H1 (cell line): Measurements from ENCODE around the gene RLBP1. TPM values are rescaled to one million over a fixed set of nuclear protein-coding genes. Genes with fewer than 3 reads are reported as not detected.

Experiments used
- CTCF ChIA-PET: fragments of 300-600 bp; sonication (Branson Sonifier 250); formaldehyde crosslinking; loops from one replicate; lab custom pipeline; 2021; ENCODE audit not compliant: partially characterized antibody; lab: Charles Lee
- POLR2A ChIA-PET: fragments of 300-600 bp; sonication (Branson Sonifier 250); formaldehyde crosslinking; loops from one replicate; lab custom pipeline; 2021; ENCODE audit warnings: inconsistent platforms; ENCODE audit not compliant: partially characterized antibody; lab: Charles Lee
- DNase-seq, 2 experiments: peaks; one replicate each; pipeline versions ENCODE4 v3.0.0 to v3.0.0-alpha.2; 2010 to 2022; ENCODE audit warnings: low spot score in 2 of 2, low read depth in 1 of 2, mixed read lengths in 1 of 2
- FAIRE-seq: peaks from 2 replicates; lab custom pipeline; 2011; peaks lifted over from hg19 to GRCh38; lab: Jason Lieb, UNC
- H2AFZ ChIP-seq: 2 replicates; pipeline ENCODE4 v1.8.1; 2012; ENCODE audit warnings: low read length, inconsistent platforms
- H2AK5ac ChIP-seq: 2 replicates; pipeline ENCODE4 v1.6.1; 2013; ENCODE audit warnings: low read depth, low read length
- H2BK120ac ChIP-seq: replicated peaks from 2 replicates; pipeline ENCODE3; 2013; ENCODE audit warnings: low read depth, low read length, inconsistent platforms
- H2BK12ac ChIP-seq: 2 replicates; pipeline ENCODE4 v1.6.1; 2013; ENCODE audit warnings: low read depth, low read length
- H2BK15ac ChIP-seq: 2 replicates; pipeline ENCODE4 v1.6.1; 2013; ENCODE audit warnings: low read length
- H2BK20ac ChIP-seq: 2 replicates; pipeline ENCODE4 v1.6.1; 2013; ENCODE audit warnings: low read length
- H2BK5ac ChIP-seq: 2 replicates; pipeline ENCODE4 v1.6.1; 2013; ENCODE audit warnings: low read depth, low read length
- H3K14ac ChIP-seq: 2 replicates; pipeline ENCODE4 v1.6.1; 2013; ENCODE audit warnings: inconsistent platforms; ENCODE audit not compliant: insufficient read length
- H3K18ac ChIP-seq: 2 replicates; pipeline ENCODE4 v1.6.1; 2013; ENCODE audit warnings: low read length; ENCODE audit errors: extremely low read depth
- H3K23ac ChIP-seq: 2 replicates; pipeline ENCODE4 v1.6.1; 2013; ENCODE audit warnings: inconsistent platforms; ENCODE audit not compliant: insufficient read length
- H3K23me2 ChIP-seq: 2 replicates; pipeline ENCODE4 v1.6.1; 2013; ENCODE audit warnings: low read depth, low read length
- H3K27ac ChIP-seq: 2 replicates; pipeline ENCODE4 v1.6.1; 2011; ENCODE audit warnings: low read depth, low read length, inconsistent platforms
- H3K27me3 ChIP-seq, 4 experiments: replicated peaks in 1 of 4; 1 replicate in 1 of 4; 2 replicates in 3 of 4; pipeline versions ENCODE4 v1.6.1 to v1.8.1; 2011 to 2013; ENCODE audit warnings: low read length in 3 of 4, mild to moderate bottlenecking in 3 of 4, inconsistent platforms in 2 of 4, mixed read lengths in 2 of 4, moderate library complexity in 1 of 4; ENCODE audit not compliant: control insufficient read depth in 3 of 4, insufficient read depth in 3 of 4; ENCODE audit errors: extremely low read depth in 1 of 4
- H3K36me3 ChIP-seq, 4 experiments: 2 replicates each; pipeline versions ENCODE4 v1.6.1 to v1.8.1; 2011 to 2013; ENCODE audit warnings: mild to moderate bottlenecking in 4 of 4, low read length in 3 of 4, moderate library complexity in 2 of 4, control low read depth in 1 of 4, inconsistent platforms in 1 of 4; ENCODE audit not compliant: insufficient read depth in 4 of 4, control insufficient read depth in 2 of 4
- H3K4ac ChIP-seq: replicated peaks from 2 replicates; pipeline ENCODE3; 2013; ENCODE audit warnings: low read length, low read depth, mixed read lengths, inconsistent platforms; ENCODE audit not compliant: insufficient read length
- H3K4me1 ChIP-seq, 4 experiments: replicated peaks in 1 of 4; 1 replicate in 1 of 4; 2 replicates in 3 of 4; pipeline versions ENCODE4 v1.6.1 to v1.8.1; 2011 to 2013; ENCODE audit warnings: low read length in 3 of 4, inconsistent platforms in 2 of 4, mixed read lengths in 1 of 4; ENCODE audit not compliant: insufficient read depth in 4 of 4, control insufficient read depth in 3 of 4
- H3K4me2 ChIP-seq, 2 experiments: 2 replicates each; pipeline versions ENCODE4 v1.6.1 to v1.8.1; 2011 to 2013; ENCODE audit warnings: low read depth in 2 of 2, low read length in 2 of 2, control low read depth in 1 of 2, inconsistent platforms in 1 of 2, mild to moderate bottlenecking in 1 of 2; ENCODE audit not compliant: insufficient read depth in 1 of 2
- H3K4me3 ChIP-seq, 4 experiments: fragments of 200-600, 300-600 bp in 1 of 4; sonication (generic), shearing (Covaris generic), sonication (Bioruptor Twin) in 1 of 4; 2 replicates each; pipeline versions ENCODE4 v1.5.1 to v1.8.1; 2011 to 2016; ENCODE audit warnings: low read length in 4 of 4, low read depth in 3 of 4, control low read depth in 2 of 4, inconsistent platforms in 2 of 4, mild to moderate bottlenecking in 2 of 4, mixed read lengths in 1 of 4, moderate library complexity in 1 of 4; ENCODE audit not compliant: insufficient read depth in 2 of 4; ENCODE audit errors: extremely low read depth in 1 of 4
- H3K56ac ChIP-seq: replicated peaks from 2 replicates; pipeline ENCODE3; 2013; ENCODE audit warnings: low read depth, mild to moderate bottlenecking, mixed read lengths, low read length, inconsistent platforms; ENCODE audit not compliant: insufficient read length
- H3K79me1 ChIP-seq: 2 replicates; pipeline ENCODE4 v1.6.1; 2013; ENCODE audit warnings: low read depth, low read length, control low read depth
- H3K79me2 ChIP-seq, 2 experiments: 2 replicates each; pipeline versions ENCODE4 v1.6.1 to v1.8.1; 2012 to 2013; ENCODE audit warnings: low read length in 2 of 2, mild to moderate bottlenecking in 2 of 2, inconsistent platforms in 1 of 2; ENCODE audit not compliant: insufficient read depth in 2 of 2, control insufficient read depth in 1 of 2
- H3K9ac ChIP-seq, 4 experiments: replicated peaks in 1 of 4; 1 replicate in 1 of 4; 2 replicates in 3 of 4; pipeline versions ENCODE4 v1.6.1 to v1.8.1; 2011 to 2013; ENCODE audit warnings: low read depth in 3 of 4, low read length in 3 of 4, control low read depth in 2 of 4, mild to moderate bottlenecking in 2 of 4, moderate library complexity in 2 of 4, inconsistent platforms in 1 of 4; ENCODE audit errors: extremely low read depth in 1 of 4
- H3K9me3 ChIP-seq, 2 experiments: 2 replicates each; pipeline versions ENCODE4 v1.6.1 to v1.8.1; 2012 to 2013; ENCODE audit warnings: mild to moderate bottlenecking in 2 of 2, moderate library complexity in 2 of 2, control low read depth in 1 of 2, inconsistent platforms in 1 of 2, low read depth in 1 of 2, low read length in 1 of 2, mixed read lengths in 1 of 2; ENCODE audit not compliant: insufficient read depth in 2 of 2
- H4K20me1 ChIP-seq, 2 experiments: replicated peaks in 1 of 2; 2 replicates each; pipeline versions ENCODE3 to v1.8.1; 2011 to 2013; ENCODE audit warnings: inconsistent platforms in 2 of 2, low read length in 2 of 2, mild to moderate bottlenecking in 1 of 2; ENCODE audit not compliant: insufficient read depth in 2 of 2, control insufficient read depth in 1 of 2
- H4K5ac ChIP-seq: 2 replicates; pipeline ENCODE4 v1.6.1; 2013; ENCODE audit warnings: low read length, low read depth, mixed read lengths, inconsistent platforms; ENCODE audit not compliant: insufficient read length
- H4K8ac ChIP-seq: 2 replicates; pipeline ENCODE4 v1.8.0; 2013; ENCODE audit warnings: mild to moderate bottlenecking, moderate library complexity, low read length, inconsistent platforms; ENCODE audit not compliant: insufficient read depth; ENCODE audit errors: extremely low read depth
- H4K91ac ChIP-seq: replicated peaks from 2 replicates; pipeline ENCODE3; 2013; ENCODE audit warnings: low read length, mixed read lengths, inconsistent platforms; ENCODE audit not compliant: insufficient read length
- SRF ChIP-seq: IDR thresholded peaks from 2 replicates; pipeline ENCODE4 v1.6.1; 2011; ENCODE audit warnings: mild to moderate bottlenecking, low read depth, low read length, moderate library complexity
- WGBS, 2 experiments: shearing (Covaris generic) in 1 of 2; methylation state at CpG; one replicate each; pipeline versions ENCODE4 v1.1.6 to v1.1.7; 2013 to 2015; ENCODE audit warnings: low lambda C conversion rate in 2 of 2, mixed read lengths in 2 of 2, inconsistent platforms in 1 of 2, low coverage in 1 of 2, missing lambda C conversion rate in 1 of 2; ENCODE audit not compliant: insufficient replicate concordance in 2 of 2, insufficient coverage in 1 of 2, insufficient read length in 1 of 2; ENCODE audit errors: extremely low coverage in 1 of 2, missing lambda C conversion rate in 1 of 2; 5-methylcytosine and 5-hydroxymethylcytosine counted together
- polyA plus RNA-seq, 7 experiments: library from polyadenylated mRNA; depleted of rRNA in 3 of 7; stranded (reverse) in 5 of 7; unstranded in 2 of 7; fragments of >200 nt in 5 of 7; fragments of 200-250 nt in 2 of 7; gene quantifications; 1 replicate in 5 of 7; 2 replicates in 1 of 7; 4 replicates in 1 of 7; pipeline versions ENCODE4 v1.2.1 to v1.2.3, GENCODE V29; 2011 to 2013; ENCODE audit warnings: missing spikeins in 2 of 7, mixed read lengths in 2 of 7
- total RNA-seq: library from RNA; stranded (reverse); fragmentation: NEBNext Ultra II Directional; extraction: Animal tissue kit (Norgen Biotek cat#: 25700); gene quantifications from 2 replicates; pipeline ENCODE4 v1.2.1, GENCODE V29; 2021
- TF ChIP-seq, protein P1 (sequence below), 3 experiments: IDR thresholded peaks; 1 replicate in 2 of 3; 2 replicates in 1 of 3; pipeline versions ENCODE4 v1.5.1 to v1.6.1; 2011; ENCODE audit warnings: low read length in 3 of 3, mild to moderate bottlenecking in 3 of 3, inconsistent platforms in 2 of 3, low read depth in 1 of 3, moderate library complexity in 1 of 3; ENCODE audit not compliant: insufficient read depth in 1 of 3; ENCODE audit errors: control extremely low read depth in 1 of 3

The RLBP1 gene
- total and polyA plus RNA-seq, 2 of the 8 experiments (the other 6 are each of a cell fraction or from before 2014, with no cell fraction given): 0.05 TPM; not detected in 1

- H2AFZ ChIP-seq: no peak overlapping the region
- DNase-seq (no peak), FAIRE-seq (no peak)
- no peak overlapping the region for H3K23ac ChIP-seq
- H2BK15ac ChIP-seq: no peak overlapping the region
- no peak overlapping the region for H3K14ac ChIP-seq
- no peak overlapping the region for H3K4me3 ChIP-seq
- no peak overlapping the region for H3K56ac ChIP-seq
- H2BK12ac ChIP-seq: no peak overlapping the region
- CTCF ChIA-PET: interaction anchor here (0.6 to 3.5 kb wide), 11 partner anchors 11 to 91 kb away, joined by 3 to 17 read pairs (median 6); partner anchors contain the start of gene FANCI
- no peak overlapping the region for H3K4me2 ChIP-seq
- TF ChIP-seq SRF: no peak
- TF ChIP-seq, protein P1, sequence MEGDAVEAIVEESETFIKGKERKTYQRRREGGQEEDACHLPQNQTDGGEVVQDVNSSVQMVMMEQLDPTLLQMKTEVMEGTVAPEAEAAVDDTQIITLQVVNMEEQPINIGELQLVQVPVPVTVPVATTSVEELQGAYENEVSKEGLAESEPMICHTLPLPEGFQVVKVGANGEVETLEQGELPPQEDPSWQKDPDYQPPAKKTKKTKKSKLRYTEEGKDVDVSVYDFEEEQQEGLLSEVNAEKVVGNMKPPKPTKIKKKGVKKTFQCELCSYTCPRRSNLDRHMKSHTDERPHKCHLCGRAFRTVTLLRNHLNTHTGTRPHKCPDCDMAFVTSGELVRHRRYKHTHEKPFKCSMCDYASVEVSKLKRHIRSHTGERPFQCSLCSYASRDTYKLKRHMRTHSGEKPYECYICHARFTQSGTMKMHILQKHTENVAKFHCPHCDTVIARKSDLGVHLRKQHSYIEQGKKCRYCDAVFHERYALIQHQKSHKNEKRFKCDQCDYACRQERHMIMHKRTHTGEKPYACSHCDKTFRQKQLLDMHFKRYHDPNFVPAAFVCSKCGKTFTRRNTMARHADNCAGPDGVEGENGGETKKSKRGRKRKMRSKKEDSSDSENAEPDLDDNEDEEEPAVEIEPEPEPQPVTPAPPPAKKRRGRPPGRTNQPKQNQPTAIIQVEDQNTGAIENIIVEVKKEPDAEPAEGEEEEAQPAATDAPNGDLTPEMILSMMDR (IDR thresholded peaks at IDR 0.05; ENCODE audit: control extremely low read depth in 1 of 3, insufficient read depth in 1 of 3, low read depth in 1 of 3, low read length in 3 of 3): peak in 2 of 3 experiments; percentile 20 to 21; a peak in 2 of 4 replicates
- POLR2A ChIA-PET: interaction anchor here (1.1 kb wide), 1 partner anchor 42 kb away, joined by 3 read pairs; no protein-coding TSS in a partner anchor
- H2AK5ac ChIP-seq: no peak overlapping the region
- no peaks in the 10 kb centered on the region; the same call in 1 of the 2 replicates for H3K23me2 ChIP-seq
- no peak overlapping the region for H2BK20ac ChIP-seq
- no peaks in the 10 kb centered on the region for H3K27me3 ChIP-seq
- WGBS, 2 experiments: 58% methylated on average over 5 of the region's 5 CpGs; no CpG with 5 or more reads in 1 of the 2 experiments
- H4K8ac ChIP-seq: no peak overlapping the region
- H3K18ac ChIP-seq: no peak overlapping the region
- no peaks in the 10 kb centered on the region for H4K20me1 ChIP-seq
- no peaks in the 10 kb centered on the region for H3K79me2 ChIP-seq
- H3K4me1 ChIP-seq: no peaks in the 10 kb centered on the region; a peak in 1 of 7 replicates
- no peaks in the 10 kb centered on the region for H3K79me1 ChIP-seq
- H4K5ac ChIP-seq: no peak overlapping the region
- no peak overlapping the region for H3K9ac ChIP-seq
- no peak overlapping the region for H3K4ac ChIP-seq
- no peak overlapping the region for H3K27ac ChIP-seq
- no peaks in the 10 kb centered on the region for H3K9me3 ChIP-seq
- H4K91ac ChIP-seq: no peak overlapping the region
- no peaks in the 10 kb centered on the region for H3K36me3 ChIP-seq
- H2BK5ac ChIP-seq: no peak overlapping the region
- no peak overlapping the region for H2BK120ac ChIP-seq
These were observed 8.9 kb upstream of the RLBP1 start for GRCh38 chr15:89230277-89230676.
